Measurements from ENCODE around the gene NGDN.

NGDN gene

DNA sequence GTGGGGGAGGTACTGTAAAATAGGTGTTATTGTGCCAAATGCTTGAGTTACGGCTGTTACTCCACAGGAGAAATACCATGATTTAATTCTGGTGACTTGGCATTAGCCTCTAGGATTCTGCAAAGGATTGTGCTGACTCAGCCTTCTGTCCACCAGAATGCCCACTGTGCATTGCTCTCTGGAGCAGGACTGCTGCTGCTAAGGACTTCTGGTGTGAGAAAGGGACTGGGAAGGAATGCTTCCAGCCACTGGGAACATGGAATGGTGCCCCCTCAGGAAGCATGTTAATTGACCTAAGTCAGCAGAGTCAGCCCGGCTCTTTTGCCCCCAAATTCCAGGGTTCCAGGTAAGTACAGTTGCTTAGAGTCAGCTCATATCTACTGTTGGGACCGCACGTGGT is 49.2 kb downstream of the NGDN start:
- no peak for TF ChIP-seq CTBP1 (IDR thresholded peaks at IDR 0.05; ENCODE audit: borderline replicate concordance)
- no peak for TF ChIP-seq TARDBP (IDR thresholded peaks at IDR 0.05)
- DNase-seq (ENCODE audit: extremely low spot score) = no peak
- POLR2A ChIA-PET = no interaction called here
- CTCF ChIA-PET = no interaction called here

DNA sequence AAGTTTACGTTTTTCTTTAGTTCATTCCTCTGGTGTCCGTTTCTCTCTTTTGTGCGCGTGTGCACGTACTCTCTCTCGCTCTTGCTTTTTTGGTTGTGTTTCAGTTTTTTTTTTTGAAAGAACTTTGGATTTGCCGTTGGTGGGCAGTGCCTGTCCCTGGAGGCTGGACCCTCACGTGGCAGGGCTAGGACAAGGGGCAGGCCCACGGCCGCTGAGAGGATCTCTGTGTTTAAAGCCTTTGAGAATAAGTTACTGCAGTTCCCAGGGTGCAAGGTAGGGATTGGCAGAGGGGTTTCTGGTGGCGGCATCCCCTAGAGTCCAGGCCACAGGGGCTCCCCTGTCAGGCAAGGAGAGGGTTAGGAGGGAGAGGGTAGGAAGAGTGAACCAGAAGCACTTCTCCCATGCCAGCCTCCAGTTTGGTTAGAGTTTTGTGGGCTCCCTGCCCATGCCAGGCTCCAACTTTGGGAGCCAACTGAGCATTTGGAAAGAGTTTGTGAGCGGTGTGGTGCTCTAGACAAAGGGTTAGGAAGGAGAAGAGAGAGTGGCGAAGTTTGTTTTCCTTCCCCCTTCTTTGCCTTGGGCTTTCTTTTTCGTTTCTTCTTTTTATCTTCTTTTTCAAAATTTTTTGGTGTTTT is 51.5 kb downstream of the NGDN start:
- DNase-seq (ENCODE audit: extremely low spot score) = no peak
- ChIA-PET CTCF (no interaction called here), POLR2A (no interaction called here)
- no peak for TF ChIP-seq CTBP1 (IDR thresholded peaks at IDR 0.05; ENCODE audit: borderline replicate concordance)
- TF ChIP-seq TARDBP (IDR thresholded peaks at IDR 0.05) = no peak
- TF ChIP-seq NFRKB (IDR thresholded peaks at IDR 0.05) = no peak

DNA sequence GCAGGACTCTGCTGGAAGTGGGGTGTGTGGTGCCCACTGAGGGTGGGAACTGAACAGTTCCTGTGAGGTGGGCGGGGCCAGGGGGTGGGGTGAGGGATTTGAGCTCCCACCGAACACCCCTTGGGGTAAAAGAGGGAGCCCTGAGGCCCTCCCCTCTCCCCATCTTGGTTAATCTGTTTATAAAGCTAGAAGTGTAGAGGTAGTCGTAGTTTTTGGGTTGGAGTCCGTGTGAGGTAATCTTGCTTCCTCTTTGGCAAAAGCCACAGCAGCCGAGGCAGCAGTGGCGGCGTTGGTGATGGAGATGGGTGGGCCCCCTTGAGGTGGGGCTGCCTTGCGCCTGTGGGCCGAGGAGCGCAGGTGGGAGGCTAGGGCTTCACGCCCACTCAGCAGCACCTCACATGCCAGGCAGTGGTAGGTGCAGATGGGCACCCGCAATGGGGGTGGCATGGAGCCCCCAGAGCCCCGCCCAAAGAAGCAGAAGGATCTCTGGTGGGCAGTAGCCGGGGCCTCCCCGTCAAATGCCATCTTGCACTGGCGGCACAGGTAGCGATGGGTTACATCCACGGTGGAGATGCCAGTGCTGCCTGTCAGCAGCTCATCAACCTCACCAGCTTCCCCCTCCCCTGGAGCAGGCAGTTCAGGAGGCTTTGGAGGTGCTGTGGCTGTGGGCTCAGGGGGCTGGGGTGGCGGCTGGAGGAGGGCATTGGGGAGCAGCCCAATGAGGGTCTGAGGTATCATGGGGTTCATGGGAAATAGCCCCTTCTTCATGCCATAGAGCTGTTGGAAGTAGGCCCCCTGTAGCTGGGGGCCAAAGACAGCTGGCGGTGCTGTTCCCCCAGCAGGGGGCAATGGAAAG is 52.5 kb downstream of the NGDN start:
- CTCF ChIA-PET = interaction anchor here (0.7 kb wide), 1 partner anchor 43 kb away, joined by 3 read pairs; no protein-coding TSS in a partner anchor
- DNase-seq (ENCODE audit: extremely low spot score) = no peak

DNA sequence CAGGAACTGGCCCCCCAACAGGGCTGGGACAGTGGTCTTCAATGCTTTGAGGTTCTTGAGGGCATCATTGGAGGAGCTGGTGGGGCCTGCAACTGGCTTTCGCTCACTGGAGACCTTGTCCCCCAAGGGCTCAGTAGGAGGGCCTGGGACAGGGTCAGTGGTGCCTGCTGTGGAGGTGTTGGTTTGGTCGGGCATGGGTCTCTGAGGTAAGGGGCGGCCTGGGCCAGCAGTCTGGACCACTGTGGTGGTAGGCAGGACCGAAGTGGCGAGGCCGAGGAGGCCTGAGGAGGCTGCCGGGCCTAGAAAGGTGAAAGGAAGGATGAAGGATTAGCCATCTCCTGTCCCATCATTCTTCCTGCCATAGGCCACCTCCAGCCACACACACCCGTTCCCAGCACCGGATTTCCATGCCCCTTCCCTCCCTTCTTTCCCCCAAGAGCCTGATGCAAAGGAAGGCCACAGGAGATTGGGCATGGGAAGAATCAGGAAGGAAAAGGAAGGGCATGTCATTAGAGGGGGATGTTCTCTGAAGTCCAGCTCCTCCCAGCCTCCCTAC is 53.2 kb downstream of the NGDN start:
- POLR2A ChIA-PET = interaction anchor here (0.7 to 2.8 kb wide), 2 partner anchors 29 to 33 kb away, joined by 3 to 9 read pairs; partner anchors contain the start of gene THTPA
- TF ChIP-seq BHLHE40 (IDR thresholded peaks at IDR 0.05; ENCODE audit: borderline replicate concordance) = no peak
- TF ChIP-seq TARDBP (IDR thresholded peaks at IDR 0.05) = no peak
- no peak for TF ChIP-seq FOXA1 (IDR thresholded peaks at IDR 0.05)
- TF ChIP-seq NFRKB (IDR thresholded peaks at IDR 0.05) = no peak
- TF ChIP-seq HDGF (IDR thresholded peaks at IDR 0.05; ENCODE audit: borderline replicate concordance) = no peak
- TF ChIP-seq SP1 (IDR thresholded peaks at IDR 0.05) = no peak
- no peak for TF ChIP-seq FOXM1 (IDR thresholded peaks at IDR 0.05; ENCODE audit: borderline replicate concordance)
- CTCF ChIA-PET = interaction anchor here (0.7 to 1.1 kb wide), 2 partner anchors 37 to 44 kb away, joined by 3 read pairs; no protein-coding TSS in a partner anchor
- no peak for DNase-seq (ENCODE audit: extremely low spot score)

More for the DNA sequence above, 52.5 kb downstream of the NGDN start:
- POLR2A ChIA-PET = interaction anchor here (0.6 kb wide), 1 partner anchor 9 kb away, joined by 4 read pairs; no protein-coding TSS in a partner anchor
- TF ChIP-seq TARDBP (IDR thresholded peaks at IDR 0.05) = no peak
- TF ChIP-seq HDGF (IDR thresholded peaks at IDR 0.05; ENCODE audit: borderline replicate concordance) = no peak
- TF ChIP-seq FOXK2 (IDR thresholded peaks at IDR 0.05) = no peak
- no peak for TF ChIP-seq CTBP1 (IDR thresholded peaks at IDR 0.05; ENCODE audit: borderline replicate concordance)
- TF ChIP-seq FOXM1 (IDR thresholded peaks at IDR 0.05; ENCODE audit: borderline replicate concordance) = no peak
- no peak for TF ChIP-seq LEF1 (IDR thresholded peaks at IDR 0.05; ENCODE audit: borderline replicate concordance)
- no peak for TF ChIP-seq ZNF384 (IDR thresholded peaks at IDR 0.05)
- no peak for TF ChIP-seq L3MBTL2 (conservative IDR thresholded peaks at IDR 0.05)
- no peak for TF ChIP-seq SP1 (IDR thresholded peaks at IDR 0.05)
- TF ChIP-seq SUZ12 (IDR thresholded peaks at IDR 0.05) = no peak

DNA sequence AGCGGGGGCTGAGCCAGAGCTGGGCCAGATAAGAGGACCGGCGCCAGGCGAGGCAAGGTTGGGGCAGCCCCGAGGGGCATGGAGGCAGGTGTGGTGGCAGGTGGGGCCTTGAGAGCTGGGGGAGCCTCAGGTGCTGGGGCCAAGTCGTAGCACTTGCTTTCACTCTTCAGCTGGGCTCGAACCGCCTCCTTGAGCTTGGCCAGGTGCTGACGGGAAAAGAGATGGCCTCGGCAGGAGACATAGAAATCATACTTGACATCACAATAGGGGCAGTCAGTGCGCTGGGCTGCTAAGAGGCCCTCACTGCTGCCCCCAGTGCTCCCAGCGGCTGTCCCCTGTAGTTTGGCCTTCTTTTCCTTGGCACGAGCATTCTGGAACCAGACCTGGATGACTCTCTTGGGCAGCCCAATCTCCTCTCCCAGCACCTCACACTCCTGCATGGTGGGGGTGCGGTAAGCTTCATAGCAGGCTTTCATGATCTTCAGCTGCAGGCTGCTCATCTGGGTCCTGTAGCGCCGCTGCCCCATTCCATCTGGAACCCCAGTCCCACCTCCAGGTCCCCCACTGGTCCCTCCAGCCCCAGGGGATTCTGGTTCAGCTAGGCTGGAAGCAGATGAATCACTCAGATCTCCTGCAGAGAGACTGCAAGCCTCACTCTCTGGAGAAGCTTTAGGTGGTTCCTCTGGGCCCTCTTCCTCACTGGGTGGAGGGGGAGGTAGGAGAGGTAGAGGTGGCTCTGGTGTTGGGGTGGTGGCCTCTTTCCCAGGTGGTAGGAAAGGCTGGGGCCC is 53.9 kb downstream of the NGDN start:
- CTCF ChIA-PET = interaction anchor here (1.1 kb wide), 1 partner anchor 36 kb away, joined by 3 read pairs; no protein-coding TSS in a partner anchor
- no peak for DNase-seq (ENCODE audit: extremely low spot score)
- POLR2A ChIA-PET = interaction anchor here (0.7 to 2.8 kb wide), 2 partner anchors 29 to 32 kb away, joined by 3 to 9 read pairs; partner anchors contain the start of gene THTPA
- no peak for TF ChIP-seq TARDBP (IDR thresholded peaks at IDR 0.05)
- TF ChIP-seq NFRKB (IDR thresholded peaks at IDR 0.05) = no peak
- no peak for TF ChIP-seq FOXA1 (IDR thresholded peaks at IDR 0.05)
- no peak for TF ChIP-seq BHLHE40 (IDR thresholded peaks at IDR 0.05; ENCODE audit: borderline replicate concordance)
- TF ChIP-seq L3MBTL2 (conservative IDR thresholded peaks at IDR 0.05) = no peak
- TF ChIP-seq ELF4 (IDR thresholded peaks at IDR 0.05) = no peak
- no peak for TF ChIP-seq ZNF384 (IDR thresholded peaks at IDR 0.05)
- no peak for TF ChIP-seq FOXK2 (IDR thresholded peaks at IDR 0.05)
- no peak for TF ChIP-seq SP1 (IDR thresholded peaks at IDR 0.05)
- TF ChIP-seq SUZ12 (IDR thresholded peaks at IDR 0.05) = no peak
- TF ChIP-seq, protein P1, sequence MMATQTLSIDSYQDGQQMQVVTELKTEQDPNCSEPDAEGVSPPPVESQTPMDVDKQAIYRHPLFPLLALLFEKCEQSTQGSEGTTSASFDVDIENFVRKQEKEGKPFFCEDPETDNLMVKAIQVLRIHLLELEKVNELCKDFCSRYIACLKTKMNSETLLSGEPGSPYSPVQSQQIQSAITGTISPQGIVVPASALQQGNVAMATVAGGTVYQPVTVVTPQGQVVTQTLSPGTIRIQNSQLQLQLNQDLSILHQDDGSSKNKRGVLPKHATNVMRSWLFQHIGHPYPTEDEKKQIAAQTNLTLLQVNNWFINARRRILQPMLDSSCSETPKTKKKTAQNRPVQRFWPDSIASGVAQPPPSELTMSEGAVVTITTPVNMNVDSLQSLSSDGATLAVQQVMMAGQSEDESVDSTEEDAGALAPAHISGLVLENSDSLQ (IDR thresholded peaks at IDR 0.05) = no peak
- no peak for TF ChIP-seq HDGF (IDR thresholded peaks at IDR 0.05; ENCODE audit: borderline replicate concordance)

DNA sequence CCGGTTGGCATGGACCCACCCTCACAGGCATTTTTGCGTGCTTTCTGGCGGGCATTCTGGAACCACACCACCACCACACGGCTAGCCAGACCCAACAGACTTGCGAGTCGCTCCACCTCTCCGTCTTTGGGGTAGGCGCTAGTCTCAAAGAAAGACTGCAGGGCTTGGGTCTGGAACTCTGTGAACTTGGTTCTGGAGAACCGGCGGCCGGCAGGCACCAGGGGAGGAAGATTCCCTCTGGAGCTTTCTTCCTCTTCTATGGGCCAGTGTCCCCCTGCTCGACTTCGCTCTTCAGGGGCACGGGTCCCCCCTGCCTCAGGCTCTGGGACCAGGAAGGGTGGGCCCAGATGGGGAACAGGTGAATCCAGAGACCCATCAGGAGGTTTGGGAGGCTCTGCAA is 55.5 kb downstream of the NGDN start:
- ChIA-PET CTCF (interaction anchor here (0.7 kb wide), 1 partner anchor 50 kb away, joined by 3 read pairs; no protein-coding TSS in a partner anchor), POLR2A (interaction anchor here (2.8 kb wide), 1 partner anchor 31 kb away, joined by 9 read pairs; the partner anchor contains the start of gene THTPA)
- no peak for TF ChIP-seq BHLHE40 (IDR thresholded peaks at IDR 0.05; ENCODE audit: borderline replicate concordance)
- no peak for TF ChIP-seq NFRKB (IDR thresholded peaks at IDR 0.05)
- no peak for TF ChIP-seq ZNF384 (IDR thresholded peaks at IDR 0.05)
- TF ChIP-seq HDGF (IDR thresholded peaks at IDR 0.05; ENCODE audit: borderline replicate concordance) = no peak
- TF ChIP-seq FOXM1 (IDR thresholded peaks at IDR 0.05; ENCODE audit: borderline replicate concordance) = no peak
- no peak for TF ChIP-seq ELF4 (IDR thresholded peaks at IDR 0.05)
- TF ChIP-seq, protein P1 (IDR thresholded peaks at IDR 0.05) = no peak
- TF ChIP-seq TARDBP (IDR thresholded peaks at IDR 0.05) = no peak
- DNase-seq (ENCODE audit: extremely low spot score) = no peak

All from HEK293T (cell line).